GM12878 (cell line): Measurements from ENCODE around the gene KCNK1. TPM values are rescaled to one million over a fixed set of nuclear protein-coding genes. Genes with fewer than 3 reads are reported as not detected.

ENCODE experiments used
- ATAC-seq: fragments of 200-7000 bp; cut with Tn5 transposase; 3 replicates; pipeline ENCODE4 v1.9.1; 2020; ENCODE audit warnings: mild to moderate bottlenecking, moderate library complexity
- BruUV-seq: library from RNA; stranded (reverse); fragments of 400-500 nt; replicated peaks from 2 replicates; lab custom pipeline; 2021; lab: Mats Ljungman, UMichigan
- CTCF ChIA-PET: fragments of 300-600 bp; sonication (Branson Sonifier 250); formaldehyde crosslinking; extraction: SDS; loops from one replicate; lab custom pipeline; 2021; ENCODE audit warnings: inconsistent platforms; lab: Yijun Ruan, JAX
- POLR2A ChIA-PET: fragments of 350-600 bp; formaldehyde crosslinking; extraction: SDS; loops from one replicate; lab custom pipeline; 2021; ENCODE audit warnings: inconsistent platforms; lab: Charles Lee
- RAD21 ChIA-PET: fragments of 300-600 bp; sonication (Branson Sonifier 250); formaldehyde crosslinking; loops from one replicate; lab custom pipeline; 2023; ENCODE audit warnings: antibody characterized with exemption; ENCODE audit not compliant: unreplicated experiment; lab: Charles Lee
- SMC1A ChIA-PET: fragments of 300-600 bp; sonication (Branson Sonifier 250); formaldehyde crosslinking; loops from one replicate; lab custom pipeline; 2023; ENCODE audit not compliant: unreplicated experiment, uncharacterized antibody; lab: Charles Lee
- DNase-seq: peaks from one replicate; pipeline ENCODE4 v3.0.0-alpha.2; 2011; ENCODE audit warnings: low read depth, low spot score
- FAIRE-seq: peaks from 3 replicates; lab custom pipeline; 2011; peaks lifted over from hg19 to GRCh38; lab: Jason Lieb, UNC
- H2AFZ ChIP-seq: 2 replicates; pipeline ENCODE4 v1.6.0; 2011; ENCODE audit warnings: low read depth, low read length, control low read depth; ENCODE audit not compliant: control insufficient read depth
- H3K27ac ChIP-seq: 2 replicates; pipeline ENCODE4 v1.5.1; 2011; ENCODE audit warnings: control low read depth; ENCODE audit not compliant: control insufficient read depth, insufficient read depth
- H3K27me3 ChIP-seq, 2 experiments: replicated peaks in 1 of 2; 2 replicates each; pipeline versions ENCODE4 v1.6.0 to v1.6.1; 2011; ENCODE audit warnings: low read length in 1 of 2; ENCODE audit not compliant: control insufficient read depth in 2 of 2, insufficient read depth in 2 of 2
- H3K36me3 ChIP-seq, 2 experiments: 2 replicates each; pipeline ENCODE4 v1.5.1; 2011; ENCODE audit warnings: low read length in 1 of 2; ENCODE audit not compliant: control insufficient read depth in 2 of 2, insufficient read depth in 2 of 2
- H3K4me1 ChIP-seq: 2 replicates; pipeline ENCODE4 v1.6.1; 2011; ENCODE audit warnings: mild to moderate bottlenecking, low read length, moderate library complexity, mixed read lengths; ENCODE audit not compliant: control insufficient read depth, insufficient read depth
- H3K4me2 ChIP-seq: 2 replicates; pipeline ENCODE4 v1.6.0; 2011; ENCODE audit warnings: control low read depth; ENCODE audit not compliant: control insufficient read depth, insufficient read depth
- H3K4me3 ChIP-seq: fragments of 200-600 bp; sonication (generic); 2 replicates; pipeline ENCODE4 v1.5.1; 2016
- H3K79me2 ChIP-seq: 2 replicates; pipeline ENCODE4 v1.6.0; 2011; ENCODE audit warnings: low read length; ENCODE audit not compliant: control insufficient read depth, insufficient read depth
- H3K9ac ChIP-seq: 2 replicates; pipeline ENCODE4 v1.8.0; 2011; ENCODE audit warnings: low read length, control low read depth, mixed read lengths; ENCODE audit not compliant: control insufficient read depth, insufficient read depth
- H3K9me3 ChIP-seq: replicated peaks from 3 replicates; pipeline ENCODE4 v1.5.1; 2011; ENCODE audit warnings: mild to moderate bottlenecking, low read length; ENCODE audit not compliant: control insufficient read depth, insufficient read depth
- H4K20me1 ChIP-seq: 2 replicates; pipeline ENCODE4 v1.6.0; 2011; ENCODE audit not compliant: control insufficient read depth, insufficient read depth
- KLF5 ChIP-seq: fragments of 450-650 bp; IDR thresholded peaks from 2 replicates; pipeline ENCODE4 v1.6.1; 2014; ENCODE audit warnings: mild to moderate bottlenecking; ENCODE audit not compliant: partially characterized antibody
- NBN ChIP-seq: fragments of 450-650 bp; IDR thresholded peaks from 2 replicates; pipeline ENCODE4 v1.6.1; 2016
- RUNX3 ChIP-seq: IDR thresholded peaks from 2 replicates; pipeline ENCODE4 v1.6.1; 2012; ENCODE audit warnings: low read length, inconsistent platforms
- SRF ChIP-seq, 2 experiments: IDR thresholded peaks; 2 replicates each; pipeline ENCODE4 v1.6.1; 2011; ENCODE audit warnings: low read depth in 2 of 2, low read length in 2 of 2, mild to moderate bottlenecking in 1 of 2, moderate library complexity in 1 of 2
- STAT3 ChIP-seq: IDR thresholded peaks from 2 replicates; pipeline ENCODE4 v1.6.1; 2011; ENCODE audit warnings: low read depth, low read length, improper control_type of control experiment
- TCF12 ChIP-seq: IDR thresholded peaks from 2 replicates; pipeline ENCODE4 v1.6.1; 2011; ENCODE audit warnings: low read depth, mild to moderate bottlenecking, low read length
- YY1 ChIP-seq: IDR thresholded peaks from 2 replicates; pipeline ENCODE4 v1.6.1; 2011; ENCODE audit warnings: low read depth, mild to moderate bottlenecking, low read length
- ZNF274 ChIP-seq: IDR thresholded peaks from one replicate; pipeline ENCODE4 v1.8.0; 2011; ENCODE audit not compliant: insufficient read length, insufficient read depth
- WGBS: methylation state at CpG from one replicate; pipeline ENCODE4 v1.1.6; 2016; ENCODE audit warnings: low lambda C conversion rate; ENCODE audit not compliant: insufficient replicate concordance, insufficient coverage; ENCODE audit errors: missing lambda C conversion rate; 5-methylcytosine and 5-hydroxymethylcytosine counted together
- in situ Hi-C: fragments of 300-500 bp; cut with MboI; formaldehyde crosslinking; loops from 9 replicates; pipeline ENCODE4 v1.14.3; 2018; ENCODE audit warnings: mixed read lengths
- intact Hi-C: fragments of 100-400 bp; cut with micrococcal nuclease; formaldehyde crosslinking; loops from one replicate; pipeline ENCODE4 v1.14.2; 2022; ENCODE audit not compliant: unreplicated experiment
- polyA plus RNA-seq, 11 experiments: library from polyadenylated mRNA; depleted of rRNA in 4 of 11; unstranded in 6 of 11; stranded (reverse) in 5 of 11; fragments of >200 nt; fragmentation: Nextera tagmentation in 4 of 11; fragmentation: Illumina TruSeq in 1 of 11; extraction: Ambion mirVana in 4 of 11; extraction: Trizol in 1 of 11; gene quantifications; 1 replicate in 1 of 11; 2 replicates in 10 of 11; pipeline versions ENCODE4 v1.2.1 to v1.2.3, GENCODE V29; 2011 to 2016; ENCODE audit warnings: inconsistent platforms in 2 of 11, missing spikeins in 2 of 11, low read depth in 1 of 11
- total RNA-seq, 4 experiments: library from RNA; depleted of rRNA in 3 of 4; stranded (reverse); fragments of >200 nt in 3 of 4; fragmentation: Illumina TruSeq in 1 of 4; extraction: Trizol in 1 of 4; gene quantifications; 2 replicates each; pipeline versions ENCODE4 v1.2.1 to v1.2.3, GENCODE V29; 2013 to 2021
- TF ChIP-seq, protein P1 (sequence below): IDR thresholded peaks from 2 replicates; pipeline ENCODE4 v1.6.1; 2011; ENCODE audit warnings: low read depth, low read length, improper control_type of control experiment, borderline replicate concordance
- TF ChIP-seq, protein P2 (sequence below): fragments of 450-650 bp; IDR thresholded peaks from 2 replicates; pipeline ENCODE4 v1.6.1; 2018; ENCODE audit warnings: borderline replicate concordance, mild to moderate bottlenecking; ENCODE audit not compliant: partially characterized antibody
- TF ChIP-seq, protein P3 (sequence below): fragments of 450-650 bp; IDR thresholded peaks from 2 replicates; pipeline ENCODE4 v1.6.1; 2016; ENCODE audit warnings: mild to moderate bottlenecking
- TF ChIP-seq, protein P4 (sequence below): fragments of 450-650 bp; IDR thresholded peaks from 2 replicates; pipeline ENCODE4 v1.6.1; 2017; ENCODE audit warnings: antibody characterized with exemption, mild to moderate bottlenecking, moderate library complexity
- TF ChIP-seq, protein P5 (sequence below): fragments of 450-650 bp; formaldehyde crosslinking; IDR thresholded peaks from 2 replicates; pipeline ENCODE4 v1.5.0; 2022; ENCODE audit warnings: mild to moderate bottlenecking, missing genetic modification characterization

The KCNK1 gene
- total and polyA plus RNA-seq, 10 of the 15 experiments (the other 5 are each of a cell fraction or from before 2014, with no cell fraction given), result 9.4 to 27.6 (median 15.1) TPM

DNA sequence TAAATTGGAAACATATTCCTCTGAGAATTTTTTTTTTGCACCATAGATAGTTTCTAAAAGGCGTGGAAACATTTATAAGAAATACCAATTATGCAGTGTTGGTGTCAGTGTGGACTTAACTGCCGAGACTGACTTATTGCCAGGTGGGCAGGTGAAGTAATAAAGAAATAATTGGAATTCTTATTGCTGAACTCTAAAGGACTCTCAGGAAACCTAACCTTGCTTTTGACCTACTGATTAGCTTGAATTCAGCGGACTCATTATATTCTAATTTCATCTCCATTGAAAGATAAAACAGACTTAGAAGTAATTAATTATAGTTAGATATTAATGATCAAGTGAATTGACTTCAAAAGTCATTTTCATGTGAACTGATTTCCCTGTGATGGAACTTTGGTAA lies 26.3 kb downstream of the KCNK1 start:
- in situ Hi-C loops, result no loop called here
- POLR2A ChIA-PET, result interaction anchor here (0.6 to 2.4 kb wide), 5 partner anchors 9 to 34 kb away, joined by 3 to 13 read pairs (median 3); no protein-coding TSS in a partner anchor
- Histone ChIP-seq H2AFZ (no peak overlapping the region), H3K9ac (no peak overlapping the region), H3K36me3 (peaks cover 0 to 6% of the 10 kb centered on the region in 2 experiments; a peak in 3 of 4 replicates), H3K4me3 (no peak overlapping the region), H3K4me1 (peaks cover 21% of the 10 kb centered on the region), H4K20me1 (no peaks in the 10 kb centered on the region), H3K9me3 (no peaks in the 10 kb centered on the region; the same call in 1 of the 3 replicates), H3K27ac (no peak overlapping the region), H3K79me2 (no peaks in the 10 kb centered on the region; the same call in 1 of the 2 replicates), H3K27me3 (no peaks in the 10 kb centered on the region), H3K4me2 (no peak overlapping the region)
- RAD21 ChIA-PET, result interaction anchor here (0.8 to 2.3 kb wide), 4 partner anchors 22 to 40 kb away, joined by 3 to 12 read pairs (median 5); no protein-coding TSS in a partner anchor
- intact Hi-C loops, result no loop called here
- CTCF ChIA-PET, result interaction anchor here (0.7 to 1.7 kb wide), 3 partner anchors 16 to 976 kb away, joined by 3 to 6 read pairs (median 4); no protein-coding TSS in a partner anchor
- SMC1A ChIA-PET, result interaction anchor here (0.7 to 3.4 kb wide), 15 partner anchors 9 to 136 kb away, joined by 3 to 18 read pairs (median 4); no protein-coding TSS in a partner anchor
- no TSS peak for BruUV-seq
- 86% methylated on average over 3 of the region's 3 CpGs for WGBS
- no peak for FAIRE-seq
- no peak for DNase-seq
- no peak for ATAC-seq
- TF ChIP-seq, protein P1, sequence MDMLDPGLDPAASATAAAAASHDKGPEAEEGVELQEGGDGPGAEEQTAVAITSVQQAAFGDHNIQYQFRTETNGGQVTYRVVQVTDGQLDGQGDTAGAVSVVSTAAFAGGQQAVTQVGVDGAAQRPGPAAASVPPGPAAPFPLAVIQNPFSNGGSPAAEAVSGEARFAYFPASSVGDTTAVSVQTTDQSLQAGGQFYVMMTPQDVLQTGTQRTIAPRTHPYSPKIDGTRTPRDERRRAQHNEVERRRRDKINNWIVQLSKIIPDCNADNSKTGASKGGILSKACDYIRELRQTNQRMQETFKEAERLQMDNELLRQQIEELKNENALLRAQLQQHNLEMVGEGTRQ, result no peak
- TF ChIP-seq, protein P2, sequence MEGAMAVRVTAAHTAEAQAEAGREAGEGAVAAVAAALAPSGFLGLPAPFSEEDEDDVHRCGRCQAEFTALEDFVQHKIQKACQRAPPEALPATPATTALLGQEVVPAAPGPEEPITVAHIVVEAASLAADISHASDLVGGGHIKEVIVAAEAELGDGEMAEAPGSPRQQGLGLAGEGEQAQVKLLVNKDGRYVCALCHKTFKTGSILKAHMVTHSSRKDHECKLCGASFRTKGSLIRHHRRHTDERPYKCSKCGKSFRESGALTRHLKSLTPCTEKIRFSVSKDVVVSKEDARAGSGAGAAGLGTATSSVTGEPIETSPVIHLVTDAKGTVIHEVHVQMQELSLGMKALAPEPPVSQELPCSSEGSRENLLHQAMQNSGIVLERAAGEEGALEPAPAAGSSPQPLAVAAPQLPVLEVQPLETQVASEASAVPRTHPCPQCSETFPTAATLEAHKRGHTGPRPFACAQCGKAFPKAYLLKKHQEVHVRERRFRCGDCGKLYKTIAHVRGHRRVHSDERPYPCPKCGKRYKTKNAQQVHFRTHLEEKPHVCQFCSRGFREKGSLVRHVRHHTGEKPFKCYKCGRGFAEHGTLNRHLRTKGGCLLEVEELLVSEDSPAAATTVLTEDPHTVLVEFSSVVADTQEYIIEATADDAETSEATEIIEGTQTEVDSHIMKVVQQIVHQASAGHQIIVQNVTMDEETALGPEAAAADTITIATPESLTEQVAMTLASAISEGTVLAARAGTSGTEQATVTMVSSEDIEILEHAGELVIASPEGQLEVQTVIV, result no peak
- no peak for TF ChIP-seq SRF (IDR thresholded peaks at IDR 0.05; ENCODE audit: low read depth in 2 of 2, low read length in 2 of 2)
- TF ChIP-seq, protein P3, sequence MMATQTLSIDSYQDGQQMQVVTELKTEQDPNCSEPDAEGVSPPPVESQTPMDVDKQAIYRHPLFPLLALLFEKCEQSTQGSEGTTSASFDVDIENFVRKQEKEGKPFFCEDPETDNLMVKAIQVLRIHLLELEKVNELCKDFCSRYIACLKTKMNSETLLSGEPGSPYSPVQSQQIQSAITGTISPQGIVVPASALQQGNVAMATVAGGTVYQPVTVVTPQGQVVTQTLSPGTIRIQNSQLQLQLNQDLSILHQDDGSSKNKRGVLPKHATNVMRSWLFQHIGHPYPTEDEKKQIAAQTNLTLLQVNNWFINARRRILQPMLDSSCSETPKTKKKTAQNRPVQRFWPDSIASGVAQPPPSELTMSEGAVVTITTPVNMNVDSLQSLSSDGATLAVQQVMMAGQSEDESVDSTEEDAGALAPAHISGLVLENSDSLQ, result no peak
- TF ChIP-seq STAT3, result no peak
- no peak for TF ChIP-seq RUNX3
- TF ChIP-seq, protein P4, sequence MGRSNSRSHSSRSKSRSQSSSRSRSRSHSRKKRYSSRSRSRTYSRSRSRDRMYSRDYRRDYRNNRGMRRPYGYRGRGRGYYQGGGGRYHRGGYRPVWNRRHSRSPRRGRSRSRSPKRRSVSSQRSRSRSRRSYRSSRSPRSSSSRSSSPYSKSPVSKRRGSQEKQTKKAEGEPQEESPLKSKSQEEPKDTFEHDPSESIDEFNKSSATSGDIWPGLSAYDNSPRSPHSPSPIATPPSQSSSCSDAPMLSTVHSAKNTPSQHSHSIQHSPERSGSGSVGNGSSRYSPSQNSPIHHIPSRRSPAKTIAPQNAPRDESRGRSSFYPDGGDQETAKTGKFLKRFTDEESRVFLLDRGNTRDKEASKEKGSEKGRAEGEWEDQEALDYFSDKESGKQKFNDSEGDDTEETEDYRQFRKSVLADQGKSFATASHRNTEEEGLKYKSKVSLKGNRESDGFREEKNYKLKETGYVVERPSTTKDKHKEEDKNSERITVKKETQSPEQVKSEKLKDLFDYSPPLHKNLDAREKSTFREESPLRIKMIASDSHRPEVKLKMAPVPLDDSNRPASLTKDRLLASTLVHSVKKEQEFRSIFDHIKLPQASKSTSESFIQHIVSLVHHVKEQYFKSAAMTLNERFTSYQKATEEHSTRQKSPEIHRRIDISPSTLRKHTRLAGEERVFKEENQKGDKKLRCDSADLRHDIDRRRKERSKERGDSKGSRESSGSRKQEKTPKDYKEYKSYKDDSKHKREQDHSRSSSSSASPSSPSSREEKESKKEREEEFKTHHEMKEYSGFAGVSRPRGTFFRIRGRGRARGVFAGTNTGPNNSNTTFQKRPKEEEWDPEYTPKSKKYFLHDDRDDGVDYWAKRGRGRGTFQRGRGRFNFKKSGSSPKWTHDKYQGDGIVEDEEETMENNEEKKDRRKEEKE, result no peak
- TF ChIP-seq NBN, result no peak
- TF ChIP-seq, protein P5, sequence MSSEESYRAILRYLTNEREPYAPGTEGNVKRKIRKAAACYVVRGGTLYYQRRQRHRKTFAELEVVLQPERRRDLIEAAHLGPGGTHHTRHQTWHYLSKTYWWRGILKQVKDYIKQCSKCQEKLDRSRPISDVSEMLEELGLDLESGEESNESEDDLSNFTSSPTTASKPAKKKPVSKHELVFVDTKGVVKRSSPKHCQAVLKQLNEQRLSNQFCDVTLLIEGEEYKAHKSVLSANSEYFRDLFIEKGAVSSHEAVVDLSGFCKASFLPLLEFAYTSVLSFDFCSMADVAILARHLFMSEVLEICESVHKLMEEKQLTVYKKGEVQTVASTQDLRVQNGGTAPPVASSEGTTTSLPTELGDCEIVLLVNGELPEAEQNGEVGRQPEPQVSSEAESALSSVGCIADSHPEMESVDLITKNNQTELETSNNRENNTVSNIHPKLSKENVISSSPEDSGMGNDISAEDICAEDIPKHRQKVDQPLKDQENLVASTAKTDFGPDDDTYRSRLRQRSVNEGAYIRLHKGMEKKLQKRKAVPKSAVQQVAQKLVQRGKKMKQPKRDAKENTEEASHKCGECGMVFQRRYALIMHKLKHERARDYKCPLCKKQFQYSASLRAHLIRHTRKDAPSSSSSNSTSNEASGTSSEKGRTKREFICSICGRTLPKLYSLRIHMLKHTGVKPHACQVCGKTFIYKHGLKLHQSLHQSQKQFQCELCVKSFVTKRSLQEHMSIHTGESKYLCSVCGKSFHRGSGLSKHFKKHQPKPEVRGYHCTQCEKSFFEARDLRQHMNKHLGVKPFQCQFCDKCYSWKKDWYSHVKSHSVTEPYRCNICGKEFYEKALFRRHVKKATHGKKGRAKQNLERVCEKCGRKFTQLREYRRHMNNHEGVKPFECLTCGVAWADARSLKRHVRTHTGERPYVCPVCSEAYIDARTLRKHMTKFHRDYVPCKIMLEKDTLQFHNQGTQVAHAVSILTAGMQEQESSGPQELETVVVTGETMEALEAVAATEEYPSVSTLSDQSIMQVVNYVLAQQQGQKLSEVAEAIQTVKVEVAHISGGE (CRISPR knock-in tag), result no peak
- no peak for TF ChIP-seq KLF5
- TF ChIP-seq YY1, result no peak
- TF ChIP-seq TCF12, result no peak
- no peak for TF ChIP-seq ZNF274
